Natural killer cell treated with Interleukin-12 subunit alpha and Interleukin-12 subunit beta and Interleukin-15 and Interleukin-18, amount 100 ng/mL, for 72 hours (primary cell): ENCODE results near the gene PCSK5. TPM values are rescaled to one million over a fixed set of nuclear protein-coding genes. Genes with fewer than 3 reads are reported as not detected.

Source experiments
- ATAC-seq, 2 donors: fragments of 150-1000 bp; cut with Tn5 transposase in 1 of 2; sonication (Bioruptor Pico), chemical (Tn5 transposase) in 1 of 2; 2 replicates each; pipeline ENCODE4 v1.10.0; 2021
- DNase-seq: peaks from one replicate; pipeline ENCODE4 v3.0.0; 2022; ENCODE audit warnings: low spot score
- H3K27ac Mint-ChIP-seq, 2 donors: 1 replicate in 1 of 2; 2 replicates in 1 of 2; pipeline ENCODE4 v1.8.0; 2022; ENCODE audit warnings: mixed read lengths in 2 of 2, mild to moderate bottlenecking in 1 of 2, moderate library complexity in 1 of 2
- H3K27me3 Mint-ChIP-seq, 2 donors: 1 replicate in 1 of 2; 2 replicates in 1 of 2; pipeline ENCODE4 v1.8.0; 2022; ENCODE audit warnings: mixed read lengths in 2 of 2
- H3K36me3 Mint-ChIP-seq: one replicate; pipeline ENCODE4 v1.8.0; 2022; ENCODE audit warnings: mixed read lengths
- H3K4me1 Mint-ChIP-seq, 2 donors: 1 replicate in 1 of 2; 2 replicates in 1 of 2; pipeline ENCODE4 v1.8.0; 2022; ENCODE audit warnings: low read depth in 2 of 2, mixed read lengths in 2 of 2, mild to moderate bottlenecking in 1 of 2
- H3K4me3 Mint-ChIP-seq: one replicate; pipeline ENCODE4 v1.8.0; 2022; ENCODE audit warnings: mixed read lengths
- H3K9me3 Mint-ChIP-seq: 2 replicates; pipeline ENCODE4 v1.8.0; 2022; ENCODE audit warnings: mixed read lengths
- total RNA-seq, 2 donors: library from RNA; stranded (reverse); gene quantifications; one replicate each; pipeline ENCODE4 v1.2.3, GENCODE V29; 2022

The PCSK5 gene
- total RNA-seq, 2 donors from 2014 or later = 1.7 to 9.9 TPM

- H3K4me1 Mint-ChIP-seq = peaks cover 0 to 10% of the 10 kb centered on the region in 2 donors
- peaks cover 17 to 20% of the 10 kb centered on the region in 2 donors for H3K27me3 Mint-ChIP-seq
- H3K27ac Mint-ChIP-seq = no peak overlapping the region
- no peak for DNase-seq
- H3K4me3 Mint-ChIP-seq = no peak overlapping the region
- peaks cover 2% of the 10 kb centered on the region for H3K9me3 Mint-ChIP-seq
- H3K36me3 Mint-ChIP-seq = no peaks in the 10 kb centered on the region
- ATAC-seq = no peak
Observed at GRCh38 chr9:76215066-76215465, 324.6 kb downstream of the PCSK5 start.

GRCh38 chr9:76216161-76216649 is 325.7 kb downstream of the PCSK5 start:
- Mint-ChIP-seq H3K9me3 (peaks cover 2% of the 10 kb centered on the region), H3K36me3 (no peaks in the 10 kb centered on the region), H3K4me3 (no peak overlapping the region), H3K27me3 (peaks cover 11 to 17% of the 10 kb centered on the region in 2 donors), H3K27ac (peak overlapping the region in 1 of 2 donors; percentile 15), H3K4me1 (peaks cover 0 to 10% of the 10 kb centered on the region in 2 donors)
- ATAC-seq (no peak), DNase-seq (no peak)

DNA sequence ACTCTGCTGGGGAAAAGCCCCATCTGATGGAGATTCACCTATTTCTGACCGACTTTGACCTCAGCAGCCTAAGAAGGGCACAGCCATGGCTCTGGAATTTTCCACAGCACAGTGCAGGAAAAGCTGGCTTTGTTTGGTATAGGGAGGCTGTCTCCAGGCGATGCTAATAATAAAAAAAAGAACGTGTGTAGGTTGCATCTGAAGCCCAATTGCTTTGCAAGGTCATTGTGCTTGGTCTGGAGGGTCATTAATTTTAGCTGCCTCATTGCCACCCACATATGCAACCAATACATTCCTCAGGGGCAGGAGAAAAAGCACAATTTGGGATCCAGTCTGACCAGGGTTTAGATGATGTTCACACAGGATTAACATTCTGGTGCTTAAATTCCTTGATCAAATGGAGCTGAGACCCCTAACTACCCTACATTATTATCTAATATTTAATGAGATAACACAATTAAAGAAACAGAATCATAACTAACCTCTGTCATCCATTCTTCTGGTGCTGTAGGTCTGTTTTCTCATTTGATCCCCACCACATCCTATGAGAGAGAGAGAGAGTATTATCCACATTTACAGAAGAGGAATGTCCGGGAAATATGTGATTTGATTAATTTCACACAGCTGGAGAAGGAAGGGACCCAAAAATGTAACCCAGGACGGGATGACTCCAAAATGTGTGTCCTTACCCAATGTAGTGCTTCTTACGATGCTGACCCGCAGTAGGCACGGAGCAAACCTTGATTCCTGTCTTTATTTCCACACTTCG is 327.8 kb downstream of the PCSK5 start:
- peaks cover 0 to 10% of the 10 kb centered on the region in 2 donors for H3K4me1 Mint-ChIP-seq
- H3K36me3 Mint-ChIP-seq = no peaks in the 10 kb centered on the region
- H3K4me3 Mint-ChIP-seq = no peak overlapping the region
- DNase-seq (no peak), ATAC-seq (no peak)
- no peak overlapping the region for H3K27ac Mint-ChIP-seq
- H3K9me3 Mint-ChIP-seq = peaks cover 2% of the 10 kb centered on the region
- H3K27me3 Mint-ChIP-seq = peaks cover 12 to 14% of the 10 kb centered on the region in 2 donors

GRCh38 chr9:76218886-76219445 is 328.5 kb downstream of the PCSK5 start:
- no peaks in the 10 kb centered on the region for H3K36me3 Mint-ChIP-seq
- H3K4me1 Mint-ChIP-seq = peaks cover 0 to 6% of the 10 kb centered on the region in 2 donors
- H3K9me3 Mint-ChIP-seq = no peaks in the 10 kb centered on the region
- peaks cover 9 to 11% of the 10 kb centered on the region in 2 donors for H3K27me3 Mint-ChIP-seq
- DNase-seq = no peak
- no peak overlapping the region for H3K27ac Mint-ChIP-seq
- ATAC-seq = no peak
- H3K4me3 Mint-ChIP-seq = no peak overlapping the region

DNA sequence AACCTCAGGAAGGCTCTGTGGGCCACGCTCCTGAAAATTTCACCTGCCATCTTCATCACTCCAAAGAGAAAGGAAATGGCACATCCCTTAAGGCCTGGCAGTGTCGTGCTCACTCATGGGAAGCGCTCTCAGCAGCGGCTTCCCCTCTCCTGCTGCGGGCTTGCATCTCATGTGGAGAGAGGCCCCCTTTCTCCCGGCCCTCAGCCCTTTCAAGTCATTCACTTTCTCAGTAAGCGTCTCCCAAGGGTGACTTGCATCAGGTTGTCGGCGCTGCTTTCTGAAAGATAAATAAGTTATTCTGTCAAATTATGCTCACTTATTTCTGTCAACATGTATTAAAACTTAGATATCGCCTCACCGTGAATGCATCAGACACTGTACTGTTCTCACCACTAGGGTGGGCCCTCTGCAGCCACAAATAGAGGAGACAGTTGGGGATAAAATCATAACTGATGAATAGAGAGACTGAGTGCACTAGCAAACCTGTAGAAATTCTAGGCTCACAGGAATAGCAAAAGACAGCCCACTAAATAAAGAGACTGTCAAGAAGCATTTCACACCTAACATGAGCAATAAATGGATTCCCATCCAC is 329.2 kb downstream of the PCSK5 start:
- no peak for ATAC-seq
- H3K4me1 Mint-ChIP-seq = peaks cover 0 to 6% of the 10 kb centered on the region in 2 donors
- no peak overlapping the region for H3K4me3 Mint-ChIP-seq
- H3K9me3 Mint-ChIP-seq = no peaks in the 10 kb centered on the region
- no peak for DNase-seq
- H3K36me3 Mint-ChIP-seq = no peaks in the 10 kb centered on the region
- no peak overlapping the region for H3K27ac Mint-ChIP-seq
- peaks cover 11 to 13% of the 10 kb centered on the region in 2 donors for H3K27me3 Mint-ChIP-seq

DNA sequence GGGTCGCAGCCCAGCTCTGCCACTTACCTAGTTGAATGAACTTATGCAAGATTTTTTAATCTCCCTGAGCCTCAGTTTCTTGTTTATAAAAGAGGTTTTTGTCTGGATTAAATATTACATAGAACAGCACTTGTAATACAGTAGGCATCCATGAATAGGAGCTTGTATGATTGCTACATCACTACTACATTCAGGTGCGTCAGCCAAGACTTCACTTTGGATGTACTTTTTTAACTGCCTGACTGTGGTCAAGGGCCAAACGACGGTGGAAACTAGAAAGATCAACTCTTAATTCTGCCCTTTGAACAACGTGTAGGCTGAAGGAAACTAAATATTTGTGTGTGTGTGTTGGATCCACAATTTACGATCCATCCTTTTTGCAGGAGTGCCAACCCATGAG is 330.9 kb downstream of the PCSK5 start:
- DNase-seq = no peak
- no peaks in the 10 kb centered on the region for H3K4me1 Mint-ChIP-seq
- H3K36me3 Mint-ChIP-seq = no peaks in the 10 kb centered on the region
- peak overlapping the region in 1 of 2 donors; percentile 11 for H3K27ac Mint-ChIP-seq
- no peak for ATAC-seq
- no peak overlapping the region for H3K4me3 Mint-ChIP-seq
- H3K27me3 Mint-ChIP-seq = peaks cover 11 to 13% of the 10 kb centered on the region in 2 donors
- no peaks in the 10 kb centered on the region for H3K9me3 Mint-ChIP-seq

DNA sequence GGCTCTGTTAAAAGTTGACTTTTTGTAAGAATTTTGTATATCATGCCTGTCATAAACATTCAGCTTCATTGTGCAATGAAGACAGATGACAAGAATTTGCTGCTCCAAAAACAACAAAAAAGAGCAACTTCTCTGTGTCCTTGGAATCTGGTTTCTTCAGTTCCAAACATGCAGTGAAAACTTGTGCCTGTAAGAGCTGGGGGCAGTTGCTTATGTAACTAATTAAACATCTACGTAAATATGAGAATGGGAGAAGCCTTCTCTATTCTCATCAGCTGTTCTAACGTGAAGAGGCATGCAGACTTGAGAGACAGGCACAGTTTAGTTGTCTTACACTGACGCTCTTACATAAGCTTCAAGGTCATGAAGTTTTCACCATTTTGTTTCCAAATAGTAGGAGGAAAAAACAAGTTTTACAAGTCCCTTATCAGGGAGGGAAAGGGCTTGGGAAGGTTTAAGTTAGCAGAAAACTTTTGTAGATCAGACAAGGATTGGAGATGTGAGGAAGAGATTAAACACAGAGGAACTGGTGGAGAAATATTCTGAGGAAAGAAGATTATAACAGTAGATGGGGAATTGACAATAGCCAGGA is 333.4 kb downstream of the PCSK5 start:
- peaks cover 5 to 16% of the 10 kb centered on the region in 2 donors for H3K27me3 Mint-ChIP-seq
- H3K36me3 Mint-ChIP-seq = no peaks in the 10 kb centered on the region
- DNase-seq (no peak), ATAC-seq (no peak)
- H3K9me3 Mint-ChIP-seq = no peaks in the 10 kb centered on the region
- H3K4me3 Mint-ChIP-seq = no peak overlapping the region
- no peak overlapping the region for H3K27ac Mint-ChIP-seq
- H3K4me1 Mint-ChIP-seq = no peaks in the 10 kb centered on the region

- no peak overlapping the region for H3K27ac Mint-ChIP-seq
- no peaks in the 10 kb centered on the region for H3K4me1 Mint-ChIP-seq
- no peaks in the 10 kb centered on the region for H3K36me3 Mint-ChIP-seq
- no peaks in the 10 kb centered on the region for H3K9me3 Mint-ChIP-seq
- H3K27me3 Mint-ChIP-seq = peaks cover 2 to 19% of the 10 kb centered on the region in 2 donors
- DNase-seq (no peak), ATAC-seq (no peak)
- H3K4me3 Mint-ChIP-seq = no peak overlapping the region
Observed at GRCh38 chr9:76227156-76227555, 336.7 kb downstream of the PCSK5 start.

GRCh38 chr9:76231001-76231400 is 340.5 kb downstream of the PCSK5 start:
- H3K27ac Mint-ChIP-seq = no peak overlapping the region
- no peaks in the 10 kb centered on the region for H3K9me3 Mint-ChIP-seq
- H3K36me3 Mint-ChIP-seq = no peaks in the 10 kb centered on the region
- no peak for ATAC-seq
- H3K4me3 Mint-ChIP-seq = no peak overlapping the region
- no peak for DNase-seq
- H3K4me1 Mint-ChIP-seq = no peaks in the 10 kb centered on the region
- peaks cover 0 to 7% of the 10 kb centered on the region in 2 donors for H3K27me3 Mint-ChIP-seq

DNA sequence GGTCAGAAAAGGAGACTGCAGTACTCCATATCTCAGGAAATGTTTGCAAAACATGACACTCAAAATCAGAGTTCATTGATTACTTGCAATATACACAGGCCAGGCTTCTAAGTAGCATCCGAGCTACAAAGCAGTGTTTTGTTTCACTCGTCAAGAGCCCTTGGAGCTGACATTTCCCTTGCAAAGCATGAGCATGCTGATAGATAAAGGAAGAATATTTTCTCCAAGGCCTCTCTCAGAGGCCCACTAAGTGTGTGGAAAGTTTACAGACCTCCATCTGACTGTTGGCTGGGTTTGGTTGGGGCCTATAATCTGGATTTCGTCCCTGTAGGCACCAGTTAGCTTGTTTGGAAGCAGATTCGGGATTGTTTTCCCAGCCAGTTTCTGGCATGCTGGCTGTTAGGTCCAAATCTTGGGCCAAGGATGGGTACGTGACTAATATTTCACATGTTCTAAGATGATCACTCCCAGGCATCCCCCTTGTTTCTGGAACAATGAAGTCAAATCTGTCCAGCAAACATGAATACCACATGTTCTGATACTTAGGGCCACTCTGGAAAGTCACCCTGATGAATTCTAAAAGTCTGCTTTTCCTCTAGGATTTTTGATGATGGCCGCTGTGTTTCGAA is 342.5 kb downstream of the PCSK5 start:
- peaks cover 2 to 7% of the 10 kb centered on the region in 2 donors for H3K27me3 Mint-ChIP-seq
- DNase-seq (no peak), ATAC-seq (no peak)
- H3K9me3 Mint-ChIP-seq = no peaks in the 10 kb centered on the region
- H3K4me1 Mint-ChIP-seq = no peaks in the 10 kb centered on the region
- H3K4me3 Mint-ChIP-seq = no peak overlapping the region
- no peak overlapping the region for H3K27ac Mint-ChIP-seq
- H3K36me3 Mint-ChIP-seq = no peaks in the 10 kb centered on the region

DNA sequence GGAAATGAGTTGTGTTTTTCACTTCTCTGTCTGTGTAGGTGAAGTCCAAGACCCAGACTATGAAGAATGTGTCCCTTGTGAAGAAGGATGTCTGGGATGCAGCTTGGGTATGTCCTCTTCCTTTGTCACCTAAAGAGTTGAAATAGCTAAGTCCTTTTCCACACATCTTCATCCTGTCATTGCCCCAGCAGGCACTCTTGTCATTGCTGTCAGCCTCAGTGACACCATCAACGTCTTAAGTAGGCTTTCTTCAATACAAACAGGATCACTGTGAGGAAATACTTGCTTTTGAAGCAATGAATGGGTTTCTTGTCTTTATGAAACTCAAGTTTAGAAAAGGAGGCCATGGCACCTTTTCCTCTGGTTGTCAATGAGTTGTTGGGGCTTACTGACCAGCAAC is 350.1 kb downstream of the PCSK5 start:
- no peak for DNase-seq
- no peak overlapping the region for H3K27ac Mint-ChIP-seq
- H3K27me3 Mint-ChIP-seq = peaks cover 8 to 18% of the 10 kb centered on the region in 2 donors
- no peaks in the 10 kb centered on the region for H3K9me3 Mint-ChIP-seq
- no peak for ATAC-seq
- no peaks in the 10 kb centered on the region for H3K36me3 Mint-ChIP-seq
- H3K4me1 Mint-ChIP-seq = no peaks in the 10 kb centered on the region
- H3K4me3 Mint-ChIP-seq = no peak overlapping the region

DNA sequence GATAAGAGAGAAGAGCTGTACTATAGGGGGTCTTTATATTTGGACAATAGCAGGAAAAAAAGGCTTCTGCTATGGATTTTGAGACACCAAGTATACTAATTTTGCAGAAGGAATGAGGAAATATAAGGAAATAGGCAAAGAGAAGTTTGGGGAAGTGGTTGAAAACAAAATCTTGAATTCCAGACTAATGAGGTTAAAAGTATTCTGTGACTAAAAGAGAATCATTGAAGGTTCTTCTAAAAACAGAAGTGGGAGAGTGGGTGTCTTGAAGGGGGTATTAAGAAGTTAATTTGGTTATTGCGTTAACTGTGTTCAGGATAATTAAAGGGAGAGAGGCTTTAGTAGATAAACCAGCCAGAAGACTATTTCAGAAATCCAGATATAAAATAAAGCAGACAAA is 355.0 kb downstream of the PCSK5 start:
- Mint-ChIP-seq H3K36me3 (no peaks in the 10 kb centered on the region), H3K9me3 (no peaks in the 10 kb centered on the region), H3K27ac (no peak overlapping the region), H3K4me3 (no peak overlapping the region), H3K4me1 (no peaks in the 10 kb centered on the region), H3K27me3 (peaks cover 8 to 23% of the 10 kb centered on the region in 2 donors)
- ATAC-seq (no peak), DNase-seq (no peak)

DNA sequence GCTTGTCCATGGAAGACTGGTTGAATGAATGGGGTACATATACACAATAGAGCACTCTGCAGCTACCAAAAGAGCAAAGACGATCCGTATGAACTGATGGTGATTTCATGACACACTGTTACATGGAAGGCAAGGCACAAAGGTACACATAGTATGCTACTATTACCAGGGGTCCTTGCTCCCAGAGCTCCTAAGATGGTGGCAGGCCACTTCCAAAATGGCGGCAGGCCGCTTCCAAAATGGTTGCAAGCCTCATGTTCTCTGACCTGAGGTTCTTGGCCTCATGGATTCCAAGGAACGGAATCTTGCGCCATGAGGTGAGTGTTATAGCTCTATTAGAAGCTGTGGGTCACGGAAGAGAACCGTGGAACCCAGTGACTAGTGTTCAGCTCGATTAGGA is 356.2 kb downstream of the PCSK5 start:
- no peak overlapping the region for H3K4me3 Mint-ChIP-seq
- no peak for DNase-seq
- H3K9me3 Mint-ChIP-seq = no peaks in the 10 kb centered on the region
- ATAC-seq = no peak
- peaks cover 8 to 23% of the 10 kb centered on the region in 2 donors for H3K27me3 Mint-ChIP-seq
- H3K4me1 Mint-ChIP-seq = no peaks in the 10 kb centered on the region
- no peak overlapping the region for H3K27ac Mint-ChIP-seq
- H3K36me3 Mint-ChIP-seq = no peaks in the 10 kb centered on the region
